Measurements from ENCODE around the gene HELT.
A peak's percentile ranks its signal among the peaks of the same experiment; 100 is the strongest.
"Not testable (repeated sequence)": the region's sequence is repeated elsewhere in the genome, so short reads cannot be mapped to it uniquely, and the experiment has no call there.

HELT gene

GRCh38 chr4:185039508-185040273 is 21.4 kb downstream of the HELT start:
- DNase-seq = peak; percentile 50 to 53

- peak in 1 of 2 experiments; percentile 18 for DNase-seq
These were observed 22.2 kb downstream of the HELT start for GRCh38 chr4:185040523-185040922.

- not testable (repeated sequence) for DNase-seq
These were observed 32.0 kb downstream of the HELT start for GRCh38 chr4:185050286-185050685.

- DNase-seq = not testable (repeated sequence)
These were observed 33.0 kb downstream of the HELT start for GRCh38 chr4:185051283-185051682.

- no peak for DNase-seq
These were observed 35.5 kb downstream of the HELT start for GRCh38 chr4:185053746-185054145.

- no peak for DNase-seq
These were observed 36.0 kb downstream of the HELT start for GRCh38 chr4:185054272-185054671.

GRCh38 chr4:185054886-185055285 is 36.6 kb downstream of the HELT start:
- no peak for DNase-seq

GRCh38 chr4:185061610-185062009 is 43.3 kb downstream of the HELT start:
- no peak for DNase-seq

- DNase-seq = no peak
These were observed 44.3 kb downstream of the HELT start for GRCh38 chr4:185062606-185063005.

GRCh38 chr4:185066179-185066578 is 47.9 kb downstream of the HELT start:
- DNase-seq = no peak

GRCh38 chr4:185068837-185069236 is 50.5 kb downstream of the HELT start:
- DNase-seq = no peak
